HL-60/S4 treated with phorbol 12-myristate 13-acetate at 8.2 ng/mL for 4 days and 3 days (cell line): ENCODE data around the gene STAM2.
"Not testable (repeated sequence)": the region's sequence is repeated elsewhere in the genome, so short reads cannot be mapped to it uniquely, and the experiment has no call there.

ENCODE experiments used
- in situ Hi-C: fragments of 300-500 bp; cut with MboI; formaldehyde crosslinking; loops from 2 replicates; pipeline ENCODE4 v1.15.0; 2022; ENCODE audit warnings: low sequenced_read_pairs

STAM2 gene

GRCh38 chr2:152173831-152174230, 1.7 kb downstream of the STAM2 start:
- in situ Hi-C loops = no loop called here

GRCh38 chr2:152172201-152172785, 3.3 kb downstream of the STAM2 start:
- in situ Hi-C loops = not testable (repeated sequence)

GRCh38 chr2:152171718-152172117, 3.8 kb downstream of the STAM2 start:
- in situ Hi-C loops = no loop called here

- in situ Hi-C loops = not testable (repeated sequence)
These were observed 6.4 kb downstream of the STAM2 start for GRCh38 chr2:152169158-152169557.

- in situ Hi-C loops = not testable (repeated sequence)
These were observed 8.1 kb downstream of the STAM2 start for GRCh38 chr2:152167470-152167869.

- in situ Hi-C loops = no loop called here
These were observed 8.5 kb downstream of the STAM2 start for GRCh38 chr2:152167065-152167464.

- in situ Hi-C loops = no loop called here
These were observed 8.9 kb downstream of the STAM2 start for GRCh38 chr2:152166633-152167032.

- in situ Hi-C loops = no loop called here
These were observed 9.8 kb downstream of the STAM2 start for GRCh38 chr2:152165780-152166179.

GRCh38 chr2:152165306-152165705, 10.3 kb downstream of the STAM2 start:
- in situ Hi-C loops = no loop called here

- in situ Hi-C loops = not testable (repeated sequence)
These were observed 11.9 kb downstream of the STAM2 start for GRCh38 chr2:152163669-152164068.

GRCh38 chr2:152162141-152162540, 13.4 kb downstream of the STAM2 start:
- in situ Hi-C loops = no loop called here

GRCh38 chr2:152161598-152161997, 14.0 kb downstream of the STAM2 start:
- in situ Hi-C loops = no loop called here

- in situ Hi-C loops = not testable (repeated sequence)
These were observed 15.2 kb downstream of the STAM2 start for GRCh38 chr2:152160378-152160777.

GRCh38 chr2:152157253-152157652, 18.3 kb downstream of the STAM2 start:
- in situ Hi-C loops = no loop called here

- in situ Hi-C loops = no loop called here
These were observed 20.4 kb downstream of the STAM2 start for GRCh38 chr2:152155209-152155608.

- in situ Hi-C loops = no loop called here
These were observed 21.1 kb downstream of the STAM2 start for GRCh38 chr2:152154462-152154861.

GRCh38 chr2:152134488-152135280, 40.9 kb downstream of the STAM2 start:
- in situ Hi-C loops = no loop called here

- in situ Hi-C loops = no loop called here
These were observed 43.3 kb downstream of the STAM2 start for GRCh38 chr2:152132306-152132705.

GRCh38 chr2:152127628-152128027, 47.9 kb downstream of the STAM2 start:
- in situ Hi-C loops = no loop called here

GRCh38 chr2:152126664-152127063, 48.9 kb downstream of the STAM2 start:
- in situ Hi-C loops = no loop called here

- in situ Hi-C loops = no loop called here
These were observed 53.4 kb downstream of the STAM2 start for GRCh38 chr2:152122161-152122560.

GRCh38 chr2:152120430-152120829, 55.1 kb downstream of the STAM2 start:
- in situ Hi-C loops = no loop called here

GRCh38 chr2:152115952-152116351, 59.6 kb downstream of the STAM2 start:
- in situ Hi-C loops = no loop called here
